GM18517 (cell line): ENCODE results near the gene UCKL1.
"Not testable (repeated sequence)": the region's sequence is repeated elsewhere in the genome, so short reads cannot be mapped to it uniquely, and the experiment has no call there.

Experiments used
- ATAC-seq: cut with Tn5 transposase; IDR thresholded peaks from one replicate; pipeline ENCODE4 v1.9.1; 2021; ENCODE audit warnings: mild to moderate bottlenecking, moderate library complexity; ENCODE audit not compliant: unreplicated experiment

Gene UCKL1

GRCh38 chr20:63955827-63956663, at the start of gene UCKL1:
Gene UCKL1 (minus strand): TSS chr20:63956416. CDS start chr20:63956372, 44 bp downstream.
- ATAC-seq = peak; percentile 68

- ATAC-seq = no peak
Measured at GRCh38 chr20:64005394-64005793, 49.2 kb upstream of the UCKL1 start.

GRCh38 chr20:64003960-64004725, 47.9 kb upstream of the UCKL1 start:
- ATAC-seq = no peak

DNA sequence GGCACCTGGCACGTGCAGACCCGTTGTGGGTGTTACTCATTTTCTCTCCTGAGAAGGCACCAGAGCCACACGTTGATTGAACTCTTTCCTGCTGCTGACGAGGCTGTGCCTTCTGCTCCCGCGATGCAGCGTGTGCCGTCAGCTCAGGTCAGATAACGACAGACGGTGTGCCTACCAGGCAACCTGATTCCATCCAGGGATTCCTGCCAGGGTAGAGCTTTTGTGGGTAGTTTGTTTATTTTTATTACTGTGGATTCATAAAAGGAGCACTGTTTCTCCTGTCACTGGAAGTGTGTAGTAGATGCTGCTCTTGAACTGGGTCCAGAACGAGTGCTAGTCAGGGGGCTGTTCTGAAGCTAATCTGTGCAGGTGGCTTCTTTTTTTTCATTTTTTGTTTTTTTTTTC, 45.4 kb upstream of the UCKL1 start:
- no peak for ATAC-seq

GRCh38 chr20:64000906-64001305, 44.7 kb upstream of the UCKL1 start:
- no peak for ATAC-seq

- ATAC-seq = no peak
Measured at GRCh38 chr20:63982937-63983336, 26.7 kb upstream of the UCKL1 start.

DNA sequence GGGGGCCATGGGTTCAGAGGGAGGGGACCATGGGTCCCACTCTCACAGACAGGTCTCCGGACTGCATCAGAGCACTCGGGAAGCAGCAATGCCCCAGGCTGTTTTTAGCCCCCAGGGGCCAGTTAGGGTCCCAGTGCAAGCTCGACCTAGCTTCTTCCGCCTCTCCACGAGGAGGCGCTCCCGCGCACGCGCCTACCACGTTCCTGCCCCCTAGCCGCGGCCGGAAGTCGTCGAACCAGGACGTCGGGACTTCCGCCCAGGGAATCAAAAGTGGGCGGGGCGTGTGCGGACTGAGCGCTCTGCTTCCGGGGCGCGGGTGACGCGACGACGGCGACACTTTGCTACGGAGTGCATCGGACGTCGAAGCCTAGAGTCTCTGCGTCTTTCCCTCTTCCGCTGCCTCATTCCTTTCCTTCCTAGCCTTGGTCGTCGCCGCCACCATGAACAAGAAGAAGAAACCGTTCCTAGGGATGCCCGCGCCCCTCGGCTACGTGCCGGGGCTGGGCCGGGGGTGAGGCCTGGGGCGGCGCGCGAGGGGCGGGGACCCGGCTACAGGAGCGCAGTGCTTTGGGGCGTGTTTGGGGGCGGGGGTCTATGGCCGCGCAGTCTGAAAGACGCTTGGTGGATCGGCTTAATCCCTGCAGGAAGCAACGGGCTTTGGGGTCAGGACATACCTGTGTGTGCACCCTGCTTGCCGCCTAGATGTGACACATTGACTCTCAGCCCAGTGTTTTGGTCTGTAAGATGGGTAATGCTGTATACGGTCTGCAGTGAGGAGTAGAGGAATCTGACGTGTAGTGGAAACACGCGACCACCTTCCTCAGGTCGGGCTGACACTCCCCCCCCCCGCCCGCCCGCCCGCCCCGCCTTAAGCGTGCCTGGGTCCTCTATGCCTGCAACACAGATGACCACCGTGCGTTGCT, 24.9 kb upstream of the UCKL1 start, which contains the start of gene PRPF6:
Gene PRPF6, plus strand, starts transcription at position 327 of the 923 bp plus-strand sequence. Its CDS starts 114 bp downstream, at position 441.
- peak; percentile 43 for ATAC-seq

DNA sequence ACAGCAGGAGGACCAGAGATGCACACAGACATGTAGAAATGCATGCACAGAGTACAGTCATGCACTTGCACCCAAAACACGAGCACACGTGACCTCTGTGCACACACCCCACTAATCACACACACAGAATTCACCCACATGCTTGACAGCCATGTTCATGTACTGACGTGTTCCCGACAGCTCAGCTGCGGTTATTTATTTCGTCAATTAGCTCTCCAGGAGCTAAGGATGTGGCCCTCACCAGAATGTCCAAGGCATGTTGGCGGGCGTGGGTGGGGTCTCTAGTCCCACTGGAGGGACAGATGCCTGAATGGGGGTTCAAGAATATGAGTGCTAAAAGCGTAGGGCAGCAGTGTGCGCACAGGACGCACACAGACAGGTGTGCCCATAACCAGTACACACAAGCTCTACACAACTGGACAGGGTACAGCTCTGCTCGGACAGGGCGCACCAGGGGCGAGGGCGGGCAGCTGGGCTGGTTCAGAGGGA, 24.1 kb upstream of the UCKL1 start:
- peak; percentile 6 for ATAC-seq

GRCh38 chr20:63979557-63980316, 23.5 kb upstream of the UCKL1 start, which contains the start of gene SAMD10:
Gene SAMD10 (minus strand): TSS chr20:63979642. CDS start chr20:63979467, 175 bp downstream.
- no peak for ATAC-seq

- no peak for ATAC-seq
Measured at GRCh38 chr20:63979229-63979556, 23.0 kb upstream of the UCKL1 start.

- ATAC-seq = no peak
Measured at GRCh38 chr20:63978319-63979228, 22.4 kb upstream of the UCKL1 start.

- ATAC-seq = no peak
Measured at GRCh38 chr20:63977739-63978276, 21.6 kb upstream of the UCKL1 start.

DNA sequence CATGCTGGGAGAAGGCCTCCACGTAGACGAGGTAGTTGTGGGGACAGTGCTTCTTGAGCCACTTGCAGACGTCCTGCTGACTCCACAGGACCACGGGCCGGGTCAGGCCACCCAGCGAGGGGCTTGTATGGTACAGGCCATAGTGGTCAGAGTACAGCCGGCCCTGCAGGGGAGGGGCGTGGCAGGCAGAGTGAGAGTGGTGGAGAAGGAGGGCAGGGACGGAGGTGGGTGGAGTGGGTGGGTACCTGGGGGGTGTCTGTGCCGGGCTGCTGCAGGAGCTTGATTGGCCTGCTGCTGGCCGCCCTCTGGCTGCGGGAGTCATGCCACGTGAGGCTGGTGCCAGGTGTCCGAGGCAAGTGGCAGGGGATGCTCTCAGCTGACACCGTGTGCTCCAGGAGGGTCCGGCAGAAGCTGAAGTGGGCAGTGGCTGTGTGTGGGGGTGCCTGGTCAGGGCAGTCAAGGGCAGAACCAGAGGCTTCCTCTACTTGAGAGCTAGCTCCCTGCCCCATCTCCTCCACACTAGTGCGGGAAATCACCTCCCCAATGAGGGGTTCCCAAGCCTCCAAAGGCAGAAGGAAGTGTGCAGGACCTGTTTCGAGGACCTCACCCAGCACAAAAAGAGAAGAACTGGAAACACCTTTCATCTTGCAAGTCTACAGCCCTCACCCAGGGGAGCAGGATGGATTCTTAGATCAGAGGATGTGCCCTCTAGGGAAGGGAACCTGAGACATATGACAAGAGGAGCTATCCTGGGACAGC, 20.9 kb upstream of the UCKL1 start:
- ATAC-seq = no peak

- not testable (repeated sequence) for ATAC-seq
Measured at GRCh38 chr20:63976511-63976910, 20.3 kb upstream of the UCKL1 start.

DNA sequence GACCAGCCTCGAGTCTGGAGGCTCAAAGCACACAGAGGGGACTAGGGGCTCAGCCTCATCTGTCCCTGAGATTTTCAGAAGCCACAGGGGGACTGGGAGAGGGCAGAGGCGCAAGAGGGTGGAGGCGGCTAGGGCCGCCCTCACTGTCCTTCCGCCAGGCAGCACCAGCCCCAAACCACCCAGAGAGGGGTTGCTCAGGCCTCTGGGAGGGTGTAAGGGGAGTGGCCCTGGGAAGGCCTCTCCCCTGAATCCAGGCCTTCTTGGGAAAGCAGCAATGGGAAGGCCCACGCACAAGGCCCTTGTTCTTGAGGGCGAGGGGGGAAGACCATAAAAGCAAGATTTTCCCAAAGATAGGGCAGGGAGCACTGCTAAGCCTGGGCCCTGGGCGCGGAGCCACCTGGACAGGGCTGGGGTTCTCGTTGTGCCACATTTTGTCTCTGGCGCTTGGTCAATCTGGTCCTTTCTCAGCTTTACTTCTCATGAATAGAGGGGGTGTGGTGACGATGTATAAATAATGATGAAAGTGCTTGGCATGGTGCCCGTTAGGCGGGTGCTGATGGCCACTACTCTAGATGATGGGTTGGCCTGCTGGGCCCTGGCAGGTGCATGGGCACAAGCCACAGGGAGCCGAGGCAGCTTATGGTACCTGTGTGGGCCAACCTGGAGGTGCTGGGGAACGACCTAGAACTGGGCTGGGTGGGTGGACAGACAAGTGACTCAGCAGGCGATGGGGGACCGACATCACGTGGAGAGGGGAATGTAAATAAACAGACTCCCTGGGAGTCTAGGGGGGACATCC, 18.4 kb upstream of the UCKL1 start:
- ATAC-seq = no peak

GRCh38 chr20:63973636-63974401, 17.6 kb upstream of the UCKL1 start:
- no peak for ATAC-seq

DNA sequence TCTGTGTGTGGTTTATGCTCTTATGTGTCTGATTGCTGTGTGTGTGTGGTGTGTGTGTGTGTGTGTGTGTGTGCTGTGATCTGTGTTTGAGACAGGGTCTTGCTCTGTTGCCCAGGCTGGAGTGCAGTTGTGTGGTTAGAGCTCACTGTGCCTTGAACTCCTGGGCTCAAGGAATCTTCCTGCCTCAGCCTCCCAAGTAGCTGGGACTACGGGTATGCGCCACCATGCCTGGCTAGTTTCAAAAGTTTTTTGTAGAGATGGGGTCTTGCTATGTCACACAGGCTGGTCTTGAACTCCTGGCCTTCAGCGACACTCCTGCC, 16.9 kb upstream of the UCKL1 start:
- no peak for ATAC-seq
